ENCODE measurements around the gene DHRSX.
A peak's percentile ranks its signal among the peaks of the same experiment; 100 is the strongest.
"Not testable (repeated sequence)": the region's sequence is repeated elsewhere in the genome, so short reads cannot be mapped to it uniquely, and the experiment has no call there.

The DHRSX gene

GRCh38 chrX:2395261-2395992 lies 105.3 kb downstream of the DHRSX start:
- DNase-seq (ENCODE audit: low spot score), result no peak

GRCh38 chrX:2391869-2392606 lies 108.7 kb downstream of the DHRSX start:
- DNase-seq (ENCODE audit: low spot score), result peak; percentile 64

DNA sequence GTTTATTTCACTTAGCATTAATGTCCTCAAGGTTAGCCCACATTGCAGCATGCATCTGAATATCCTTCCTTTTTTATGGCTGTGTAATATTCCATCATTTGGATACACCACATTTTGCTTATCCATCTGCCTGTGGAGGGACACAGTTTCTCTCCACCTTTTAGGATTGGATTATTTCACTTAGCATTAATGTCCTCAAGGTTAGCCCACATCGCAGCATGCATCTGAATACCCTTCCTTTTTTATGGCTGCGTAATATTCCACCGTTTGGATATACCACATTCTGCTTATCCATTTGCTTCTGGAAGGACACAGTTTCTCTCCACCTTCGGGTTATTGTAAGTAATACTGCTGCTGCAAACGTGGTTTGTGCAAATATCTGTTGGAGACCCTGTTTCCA lies 110.0 kb downstream of the DHRSX start:
- DNase-seq (ENCODE audit: low spot score), result no peak

DNA sequence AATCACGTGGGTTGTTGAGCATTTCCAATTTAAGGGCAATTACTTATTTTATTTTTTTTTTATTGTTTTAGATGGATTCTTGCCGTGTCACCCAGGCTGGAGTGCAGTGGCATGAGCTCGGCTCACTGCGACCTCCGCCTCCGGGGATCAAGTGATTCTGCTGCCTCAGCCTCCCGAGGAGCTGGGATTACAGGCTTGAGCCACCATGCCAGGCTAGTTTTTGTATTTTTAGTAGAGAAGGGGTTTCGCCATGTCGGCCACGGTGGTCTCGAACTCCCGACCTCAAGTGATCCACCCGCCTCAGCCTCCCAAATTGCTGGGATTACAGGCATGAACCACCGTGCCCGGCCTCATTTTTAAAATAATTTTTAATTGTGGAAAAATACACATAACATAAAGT lies 111.0 kb downstream of the DHRSX start:
- DNase-seq (ENCODE audit: low spot score), result not testable (repeated sequence)

- no peak for DNase-seq (ENCODE audit: low spot score)
Observed at GRCh38 chrX:2389324-2389723, 111.5 kb downstream of the DHRSX start.

GRCh38 chrX:2388669-2389068 lies 112.1 kb downstream of the DHRSX start:
- no peak for DNase-seq (ENCODE audit: low spot score)

DNA sequence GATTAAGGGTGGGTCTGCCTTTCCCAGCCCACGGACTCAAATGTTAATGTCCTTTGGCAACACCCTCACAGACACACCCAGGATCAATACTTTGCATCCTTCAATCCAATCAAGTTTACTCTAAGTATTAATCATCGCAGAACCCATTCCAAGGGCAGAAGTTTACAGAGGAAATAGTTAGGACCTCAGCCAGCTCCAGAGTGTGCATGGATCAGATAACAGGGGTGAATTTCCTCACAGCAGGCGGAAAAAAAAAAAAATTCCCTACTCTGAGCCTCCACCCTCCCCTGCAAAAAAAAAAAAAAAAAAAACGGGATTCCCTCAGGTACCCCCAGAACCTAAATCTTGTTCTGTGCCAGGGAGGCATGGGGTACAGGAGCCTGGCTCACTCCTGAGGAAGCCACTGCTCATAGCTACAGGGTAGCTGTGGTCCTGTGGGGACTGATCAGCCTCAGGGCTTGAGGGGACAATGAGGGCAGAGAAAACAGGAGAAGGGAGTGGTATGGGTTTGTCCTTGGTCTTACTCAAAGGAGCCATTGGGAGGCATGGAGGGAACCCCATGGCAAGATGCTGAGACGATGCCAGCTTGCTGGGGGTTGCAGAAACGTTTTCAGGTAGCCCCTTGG lies 113.0 kb downstream of the DHRSX start:
- no peak for DNase-seq (ENCODE audit: low spot score)

DNA sequence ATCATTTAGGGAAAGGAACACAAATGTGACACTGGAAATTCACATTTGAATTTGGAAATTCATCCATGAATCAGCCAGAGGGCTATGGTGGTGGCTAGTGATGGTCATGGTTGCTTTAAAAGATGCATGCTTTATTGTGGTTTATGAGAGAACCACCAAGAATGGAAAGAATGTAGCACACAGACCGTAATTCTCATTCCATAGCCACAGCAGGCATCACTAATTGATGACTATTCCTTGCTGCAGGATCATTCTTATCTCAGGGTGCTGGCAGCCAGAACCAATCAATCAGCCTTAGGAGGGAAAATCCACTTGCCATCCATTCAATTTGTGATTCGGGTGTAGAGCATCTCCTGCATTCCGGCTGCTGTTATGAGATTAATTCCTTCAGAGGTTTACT lies 115.6 kb downstream of the DHRSX start:
- peak; percentile 44 for DNase-seq (ENCODE audit: low spot score)

- DNase-seq (ENCODE audit: low spot score), result no peak
Observed at GRCh38 chrX:2384486-2384885, 116.3 kb downstream of the DHRSX start.

GRCh38 chrX:2383735-2384134 lies 117.0 kb downstream of the DHRSX start:
- DNase-seq (ENCODE audit: low spot score), result no peak

GRCh38 chrX:2383144-2383543 lies 117.6 kb downstream of the DHRSX start:
- DNase-seq (ENCODE audit: low spot score), result no peak

GRCh38 chrX:2382433-2383048 lies 118.2 kb downstream of the DHRSX start:
- not testable (repeated sequence) for DNase-seq (ENCODE audit: low spot score)

GRCh38 chrX:2376166-2376565 lies 124.6 kb downstream of the DHRSX start:
- DNase-seq (ENCODE audit: low spot score), result no peak

DNA sequence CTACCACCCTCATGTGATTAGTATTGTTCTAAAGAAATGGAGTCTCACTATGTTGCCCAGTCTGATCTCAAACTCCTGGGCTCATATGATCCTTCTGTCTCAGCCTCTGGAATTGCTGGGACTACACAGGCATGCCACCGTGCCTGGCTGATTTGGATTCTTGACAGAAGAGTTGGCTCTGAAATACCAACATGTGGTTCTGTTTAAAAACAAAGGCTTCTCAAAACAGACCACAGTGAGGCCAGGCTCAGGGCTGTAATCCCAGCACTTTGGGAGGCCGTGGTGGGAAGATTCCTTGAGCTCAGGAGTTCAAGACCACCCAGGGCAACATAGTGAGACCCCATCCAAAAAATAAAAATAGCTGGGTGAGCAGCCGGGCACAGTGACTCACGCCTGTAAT lies 126.7 kb downstream of the DHRSX start:
- no peak for DNase-seq (ENCODE audit: low spot score)

DNA sequence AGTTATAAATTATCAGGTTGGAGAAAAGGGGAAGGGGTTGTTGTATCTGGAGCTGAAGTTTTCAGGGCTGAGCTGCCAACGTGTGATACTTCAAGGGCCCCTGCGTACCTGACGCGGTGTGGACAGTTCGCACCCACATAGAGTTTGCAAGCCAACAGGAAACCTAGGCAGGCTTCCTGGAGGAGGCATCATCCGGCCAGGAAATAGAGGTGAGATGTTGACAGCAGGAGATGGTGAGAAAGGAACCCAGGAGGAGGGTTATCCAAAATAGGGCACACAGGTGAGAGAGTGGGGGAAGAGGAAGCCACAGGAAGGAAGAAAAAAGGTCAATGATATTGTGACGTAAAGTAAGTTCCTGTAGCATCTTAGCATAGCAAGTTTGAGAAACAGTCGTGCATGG lies 127.2 kb downstream of the DHRSX start:
- DNase-seq (ENCODE audit: low spot score), result no peak

- DNase-seq (ENCODE audit: low spot score), result no peak
Observed at GRCh38 chrX:2371026-2371711, 129.6 kb downstream of the DHRSX start.

GRCh38 chrX:2370456-2370855 lies 130.3 kb downstream of the DHRSX start:
- no peak for DNase-seq (ENCODE audit: low spot score)

DNA sequence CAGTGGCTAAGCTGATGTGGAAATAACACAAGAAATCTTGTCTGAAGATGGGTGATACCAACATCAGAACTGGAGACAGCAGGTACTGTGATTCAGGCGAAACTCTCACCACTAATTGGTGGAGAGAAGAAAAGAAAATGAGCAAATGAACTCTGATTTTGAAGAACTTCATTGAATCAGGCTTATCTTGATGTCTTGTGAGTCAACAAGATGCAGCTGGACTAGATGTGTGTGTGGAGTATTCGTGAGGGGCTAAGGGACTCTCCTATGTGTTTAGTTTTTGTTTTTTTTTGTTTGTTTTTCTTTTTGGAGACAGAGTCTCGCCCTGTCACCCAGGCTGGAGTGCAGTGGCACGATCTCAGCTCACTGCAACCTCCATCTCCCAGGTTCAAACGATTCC lies 131.6 kb downstream of the DHRSX start:
- no peak for DNase-seq (ENCODE audit: low spot score)

- DNase-seq (ENCODE audit: low spot score), result no peak
Observed at GRCh38 chrX:2360731-2361130, 140.0 kb downstream of the DHRSX start.

DNA sequence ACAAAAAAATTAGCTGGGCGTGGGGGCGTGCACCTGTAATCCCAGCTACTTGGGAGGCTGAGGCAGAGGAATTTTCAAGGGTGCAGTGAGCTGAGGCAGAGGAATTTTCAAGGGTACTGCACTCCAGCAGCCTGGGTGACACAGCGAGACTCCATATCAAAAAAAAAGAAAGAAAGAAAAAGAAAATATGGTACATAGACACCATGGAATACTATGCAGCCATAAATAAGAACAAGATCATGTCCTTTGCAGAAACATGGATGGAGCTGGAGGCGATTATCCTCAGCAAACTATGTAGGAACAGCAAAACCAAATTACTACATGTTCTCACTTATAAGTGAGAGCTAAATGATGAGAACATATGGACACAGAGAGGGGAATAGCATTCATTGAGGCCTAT lies 141.3 kb downstream of the DHRSX start:
- not testable (repeated sequence) for DNase-seq (ENCODE audit: low spot score)

GRCh38 chrX:2351999-2352995 lies 148.5 kb downstream of the DHRSX start:
- no peak for DNase-seq (ENCODE audit: low spot score)

Data from LoVo (cell line).